K562 (cell line): ENCODE measurements around the gene DEPDC1B. TPM values are rescaled to one million over a fixed set of nuclear protein-coding genes. Genes with fewer than 3 reads are reported as not detected.
A peak's percentile ranks its signal among the peaks of the same experiment; 100 is the strongest.

Experiments used
- ETV5 ChIP-seq: sonication (generic); formaldehyde crosslinking; IDR thresholded peaks from 2 replicates; pipeline ENCODE4 v1.4.0; 2020; ENCODE audit warnings: low read depth, mild to moderate bottlenecking, missing genetic modification reagents
- FOS ChIP-seq: IDR thresholded peaks from 3 replicates; pipeline ENCODE4 v1.6.1; 2011; ENCODE audit not compliant: insufficient read length; ENCODE audit errors: extremely low read depth
- GABPA ChIP-seq: fragments of 200-800 bp; sonication (Bioruptor generic); conservative IDR thresholded peaks from 2 replicates; pipeline ENCODE4 v1.6.1; 2016; ENCODE audit warnings: low read depth, missing genetic modification characterization, missing compliant biosample characterization
- MYBL2 ChIP-seq, 2 experiments: fragments of 450-650 bp in 1 of 2; sonication (generic) in 1 of 2; formaldehyde crosslinking in 1 of 2; IDR thresholded peaks; 2 replicates each; pipeline versions ENCODE4 v1.6.1 to v1.8.1; 2017 to 2022; ENCODE audit warnings: borderline replicate concordance in 1 of 2, inconsistent platforms in 1 of 2, low read depth in 1 of 2, mild to moderate bottlenecking in 1 of 2, missing genetic modification reagents in 1 of 2, moderate library complexity in 1 of 2
- NCOA2 ChIP-seq, 2 experiments: fragments of 450-650 bp; IDR thresholded peaks; 2 replicates each; pipeline ENCODE4 v1.6.1; 2018; ENCODE audit warnings: mild to moderate bottlenecking in 2 of 2, moderate library complexity in 1 of 2; ENCODE audit not compliant: partially characterized antibody in 2 of 2
- NR2C1 ChIP-seq, 2 experiments: fragments of 450-650 bp; IDR thresholded peaks; 2 replicates each; pipeline ENCODE4 v1.6.1; 2017; ENCODE audit warnings: mild to moderate bottlenecking in 2 of 2, antibody characterized with exemption in 1 of 2, inconsistent platforms in 1 of 2, missing compliant biosample characterization in 1 of 2, missing genetic modification characterization in 1 of 2
- NR2C2 ChIP-seq, 2 experiments: fragments of 200-800 bp in 1 of 2; sonication (Bioruptor generic) in 1 of 2; sonication (generic) in 1 of 2; formaldehyde crosslinking in 1 of 2; IDR thresholded peaks; 2 replicates each; pipeline versions ENCODE4 v1.6.1 to v1.8.0; 2016 to 2022; ENCODE audit warnings: mild to moderate bottlenecking in 1 of 2, missing compliant biosample characterization in 1 of 2, missing genetic modification characterization in 1 of 2, missing genetic modification reagents in 1 of 2
- POLR2AphosphoS2 ChIP-seq: IDR thresholded peaks from 2 replicates; pipeline ENCODE4 v1.6.1; 2012; ENCODE audit warnings: low read length, improper control_type of control experiment
- PTRF ChIP-seq: fragments of 450-650 bp; IDR thresholded peaks from 2 replicates; pipeline ENCODE4 v1.6.1; 2016; ENCODE audit warnings: mild to moderate bottlenecking, missing genetic modification characterization, missing compliant biosample characterization
- RFX5 ChIP-seq: IDR thresholded peaks from 2 replicates; pipeline ENCODE4 v1.6.1; 2011; ENCODE audit warnings: low read depth, mild to moderate bottlenecking, improper control_type of control experiment, low read length
- SOX6 ChIP-seq: fragments of 450-650 bp; IDR thresholded peaks from 2 replicates; pipeline ENCODE4 v1.6.1; 2014; ENCODE audit warnings: mild to moderate bottlenecking
- TEAD4 ChIP-seq, 2 experiments: sonication (generic) in 1 of 2; formaldehyde crosslinking in 1 of 2; IDR thresholded peaks; 2 replicates each; pipeline versions ENCODE4 v1.6.1 to v1.8.0; 2012 to 2022; ENCODE audit warnings: borderline replicate concordance in 1 of 2, inconsistent platforms in 1 of 2, low read length in 1 of 2, mild to moderate bottlenecking in 1 of 2, missing genetic modification reagents in 1 of 2
- ZNF175 ChIP-seq: fragments of 200-800 bp; sonication (Bioruptor generic); IDR thresholded peaks from 2 replicates; pipeline ENCODE4 v1.6.1; 2016; ENCODE audit warnings: low read depth, mild to moderate bottlenecking, missing genetic modification characterization, missing compliant biosample characterization
- ZNF239 ChIP-seq: fragments of 250-450 bp; sonication (Bioruptor Pico); IDR thresholded peaks from 2 replicates; pipeline ENCODE4 v1.4.0; 2020; ENCODE audit warnings: mild to moderate bottlenecking
- ZNF253 ChIP-seq: fragments of 250-450 bp; sonication (Bioruptor Pico); conservative IDR thresholded peaks from 2 replicates; pipeline ENCODE4 v1.6.1; 2021; ENCODE audit warnings: mild to moderate bottlenecking
- polyA plus RNA-seq, 8 experiments: library from polyadenylated mRNA; depleted of rRNA in 4 of 8; stranded (reverse) in 5 of 8; unstranded in 3 of 8; fragments of >200 nt; fragmentation: Nextera tagmentation in 2 of 8; fragmentation: Illumina TruSeq in 1 of 8; extraction: Ambion mirVana in 2 of 8; extraction: Trizol in 1 of 8; gene quantifications; 2 replicates each; pipeline versions ENCODE4 v1.2.1 to v1.2.3, GENCODE V29; 2011 to 2014; ENCODE audit warnings: inconsistent platforms in 1 of 8, missing spikeins in 1 of 8
- total RNA-seq, 7 experiments: library from RNA; depleted of rRNA in 6 of 7; stranded (reverse); fragments of >200 nt in 6 of 7; fragmentation: Illumina TruSeq in 2 of 7; extraction: Trizol in 2 of 7; gene quantifications; 2 replicates each; pipeline versions ENCODE4 v1.2.1 to v1.2.3, GENCODE V29; 2011 to 2021; ENCODE audit warnings: low replicate concordance in 1 of 7
- TF ChIP-seq, protein P1 (sequence below): sonication (generic); formaldehyde crosslinking; IDR thresholded peaks from 2 replicates; pipeline ENCODE4 v1.8.1; 2022; ENCODE audit warnings: missing genetic modification reagents
- TF ChIP-seq, protein P2 (sequence below): sonication (generic); IDR thresholded peaks from 2 replicates; pipeline ENCODE4 v1.6.1; 2016
- TF ChIP-seq, protein P3 (sequence below): sonication (generic); formaldehyde crosslinking; IDR thresholded peaks from 2 replicates; pipeline ENCODE4 v1.8.0; 2022; ENCODE audit warnings: mild to moderate bottlenecking, low read depth, missing genetic modification reagents
- TF ChIP-seq, protein P4 (sequence below): fragments of 450-650 bp; formaldehyde crosslinking; IDR thresholded peaks from 2 replicates; pipeline ENCODE4 v1.4.0; 2022; ENCODE audit warnings: mild to moderate bottlenecking, moderate library complexity
- TF ChIP-seq, protein P5 (sequence below): fragments of 250-450 bp; sonication (Bioruptor Pico); IDR thresholded peaks from 2 replicates; pipeline ENCODE4 v1.8.0; 2022; ENCODE audit warnings: moderate library complexity, mild to moderate bottlenecking, inconsistent platforms

Gene DEPDC1B
- total and polyA plus RNA-seq, 9 of the 15 experiments (the other 6 are each of a cell fraction or from before 2014, with no cell fraction given) = 36.0 to 67.2 (median 44.5) TPM

DNA sequence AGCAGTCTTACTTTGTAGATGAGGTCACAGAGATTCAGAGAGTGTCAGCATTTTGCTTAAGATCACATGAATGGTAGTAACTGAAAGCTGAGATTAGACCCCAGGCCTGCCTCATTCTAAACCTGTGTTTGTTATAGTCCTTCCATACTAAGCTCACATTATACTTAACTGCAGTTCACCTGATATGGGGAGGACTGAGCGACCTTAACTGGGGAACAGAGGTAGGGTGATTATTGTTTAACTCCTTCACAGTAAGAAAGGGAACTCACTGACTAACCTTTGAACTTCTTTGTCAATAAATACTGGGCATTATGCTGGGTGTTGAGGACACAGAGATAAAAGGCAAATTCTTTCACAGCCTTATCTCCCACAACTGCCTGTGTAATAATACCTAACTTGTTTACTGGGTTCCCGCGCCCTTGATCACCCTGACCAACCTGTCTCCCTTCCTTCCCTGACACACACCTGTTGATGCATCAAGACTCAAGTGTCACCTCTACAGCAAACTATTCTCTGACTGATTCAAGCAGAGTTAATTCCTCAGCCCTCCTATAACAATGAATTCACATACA is 27.2 kb downstream of the DEPDC1B start (continued):
- TF ChIP-seq, protein P1, sequence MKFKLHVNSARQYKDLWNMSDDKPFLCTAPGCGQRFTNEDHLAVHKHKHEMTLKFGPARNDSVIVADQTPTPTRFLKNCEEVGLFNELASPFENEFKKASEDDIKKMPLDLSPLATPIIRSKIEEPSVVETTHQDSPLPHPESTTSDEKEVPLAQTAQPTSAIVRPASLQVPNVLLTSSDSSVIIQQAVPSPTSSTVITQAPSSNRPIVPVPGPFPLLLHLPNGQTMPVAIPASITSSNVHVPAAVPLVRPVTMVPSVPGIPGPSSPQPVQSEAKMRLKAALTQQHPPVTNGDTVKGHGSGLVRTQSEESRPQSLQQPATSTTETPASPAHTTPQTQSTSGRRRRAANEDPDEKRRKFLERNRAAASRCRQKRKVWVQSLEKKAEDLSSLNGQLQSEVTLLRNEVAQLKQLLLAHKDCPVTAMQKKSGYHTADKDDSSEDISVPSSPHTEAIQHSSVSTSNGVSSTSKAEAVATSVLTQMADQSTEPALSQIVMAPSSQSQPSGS (CRISPR knock-in tag) = no peak
- TF ChIP-seq GABPA (tag) = no peak
- no peak for TF ChIP-seq ZNF239
- no peak for TF ChIP-seq NCOA2 (IDR thresholded peaks at IDR 0.05; ENCODE audit: partially characterized antibody in 2 of 2)
- peak; percentile 46; the same call in 1 of the 2 replicates for TF ChIP-seq SOX6
- no peak for TF ChIP-seq FOS
- TF ChIP-seq TEAD4 (IDR thresholded peaks at IDR 0.05; ENCODE audit: low read length) = no peak
- TF ChIP-seq TEAD4 (CRISPR knock-in tag; IDR thresholded peaks at IDR 0.05; ENCODE audit: borderline replicate concordance) = no peak
- no peak for TF ChIP-seq NR2C2 (CRISPR knock-in tag; IDR thresholded peaks at IDR 0.05)
- peak; percentile 35; the same call in 1 of the 2 replicates for TF ChIP-seq NR2C2 (tag; IDR thresholded peaks at IDR 0.05)
- TF ChIP-seq, protein P2, sequence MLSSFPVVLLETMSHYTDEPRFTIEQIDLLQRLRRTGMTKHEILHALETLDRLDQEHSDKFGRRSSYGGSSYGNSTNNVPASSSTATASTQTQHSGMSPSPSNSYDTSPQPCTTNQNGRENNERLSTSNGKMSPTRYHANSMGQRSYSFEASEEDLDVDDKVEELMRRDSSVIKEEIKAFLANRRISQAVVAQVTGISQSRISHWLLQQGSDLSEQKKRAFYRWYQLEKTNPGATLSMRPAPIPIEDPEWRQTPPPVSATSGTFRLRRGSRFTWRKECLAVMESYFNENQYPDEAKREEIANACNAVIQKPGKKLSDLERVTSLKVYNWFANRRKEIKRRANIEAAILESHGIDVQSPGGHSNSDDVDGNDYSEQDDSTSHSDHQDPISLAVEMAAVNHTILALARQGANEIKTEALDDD = peak; percentile 23; the same call in 1 of the 2 replicates
- no peak for TF ChIP-seq ETV5 (CRISPR knock-in tag)
- TF ChIP-seq PTRF (tag) = no peak
- TF ChIP-seq, protein P3, sequence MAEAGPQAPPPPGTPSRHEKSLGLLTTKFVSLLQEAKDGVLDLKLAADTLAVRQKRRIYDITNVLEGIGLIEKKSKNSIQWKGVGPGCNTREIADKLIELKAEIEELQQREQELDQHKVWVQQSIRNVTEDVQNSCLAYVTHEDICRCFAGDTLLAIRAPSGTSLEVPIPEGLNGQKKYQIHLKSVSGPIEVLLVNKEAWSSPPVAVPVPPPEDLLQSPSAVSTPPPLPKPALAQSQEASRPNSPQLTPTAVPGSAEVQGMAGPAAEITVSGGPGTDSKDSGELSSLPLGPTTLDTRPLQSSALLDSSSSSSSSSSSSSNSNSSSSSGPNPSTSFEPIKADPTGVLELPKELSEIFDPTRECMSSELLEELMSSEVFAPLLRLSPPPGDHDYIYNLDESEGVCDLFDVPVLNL (CRISPR knock-in tag) = no peak
- TF ChIP-seq, protein P4, sequence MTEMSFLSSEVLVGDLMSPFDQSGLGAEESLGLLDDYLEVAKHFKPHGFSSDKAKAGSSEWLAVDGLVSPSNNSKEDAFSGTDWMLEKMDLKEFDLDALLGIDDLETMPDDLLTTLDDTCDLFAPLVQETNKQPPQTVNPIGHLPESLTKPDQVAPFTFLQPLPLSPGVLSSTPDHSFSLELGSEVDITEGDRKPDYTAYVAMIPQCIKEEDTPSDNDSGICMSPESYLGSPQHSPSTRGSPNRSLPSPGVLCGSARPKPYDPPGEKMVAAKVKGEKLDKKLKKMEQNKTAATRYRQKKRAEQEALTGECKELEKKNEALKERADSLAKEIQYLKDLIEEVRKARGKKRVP = no peak
- TF ChIP-seq, protein P5, sequence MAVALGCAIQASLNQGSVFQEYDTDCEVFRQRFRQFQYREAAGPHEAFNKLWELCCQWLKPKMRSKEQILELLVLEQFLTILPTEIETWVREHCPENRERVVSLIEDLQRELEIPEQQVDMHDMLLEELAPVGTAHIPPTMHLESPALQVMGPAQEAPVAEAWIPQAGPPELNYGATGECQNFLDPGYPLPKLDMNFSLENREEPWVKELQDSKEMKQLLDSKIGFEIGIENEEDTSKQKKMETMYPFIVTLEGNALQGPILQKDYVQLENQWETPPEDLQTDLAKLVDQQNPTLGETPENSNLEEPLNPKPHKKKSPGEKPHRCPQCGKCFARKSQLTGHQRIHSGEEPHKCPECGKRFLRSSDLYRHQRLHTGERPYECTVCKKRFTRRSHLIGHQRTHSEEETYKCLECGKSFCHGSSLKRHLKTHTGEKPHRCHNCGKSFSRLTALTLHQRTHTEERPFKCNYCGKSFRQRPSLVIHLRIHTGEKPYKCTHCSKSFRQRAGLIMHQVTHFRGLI (CRISPR knock-in tag) = no peak
- TF ChIP-seq POLR2AphosphoS2 = no peak
- no peak for TF ChIP-seq RFX5
- TF ChIP-seq ZNF175 (CRISPR knock-in tag) = no peak
- TF ChIP-seq ZNF253 = no peak
- TF ChIP-seq MYBL2 (IDR thresholded peaks at IDR 0.05; ENCODE audit: low read depth) = no peak
- TF ChIP-seq MYBL2 (CRISPR knock-in tag; IDR thresholded peaks at IDR 0.05; ENCODE audit: borderline replicate concordance) = no peak
- TF ChIP-seq NR2C1 (IDR thresholded peaks at IDR 0.05) = peak; percentile 56; the same call in 1 of the 2 replicates
- TF ChIP-seq NR2C1 (tag; IDR thresholded peaks at IDR 0.05) = 0 out of 2 replicates have a peak, but pooled peaks have one; percentile 45
